SK-N-SH (cell line): ENCODE measurements around the gene SORL1.

Source experiments
- CHD2 ChIP-seq: fragments of 150-350 bp; IDR thresholded peaks from 2 replicates; pipeline ENCODE4 v1.6.1; 2018; ENCODE audit warnings: low read length; ENCODE audit not compliant: partially characterized antibody
- EP300 ChIP-seq, 2 experiments: IDR thresholded peaks; 2 replicates each; pipeline versions ENCODE4 v1.4.0 to v1.6.1; 2012; ENCODE audit warnings: borderline replicate concordance in 1 of 2, low read depth in 1 of 2, low read length in 1 of 2
- EZH2phosphoT487 ChIP-seq: fragments of 200-600 bp; sonication (generic); IDR thresholded peaks from 2 replicates; pipeline ENCODE4 v1.6.1; 2017; ENCODE audit warnings: low read depth, mixed run types, mild to moderate bottlenecking, antibody characterized with exemption, moderate library complexity, borderline replicate concordance
- FOXM1 ChIP-seq: IDR thresholded peaks from 2 replicates; pipeline ENCODE4 v1.4.0; 2012; ENCODE audit warnings: low read depth, mild to moderate bottlenecking
- GATA2 ChIP-seq: sonication (generic); formaldehyde crosslinking; IDR thresholded peaks from 2 replicates; pipeline ENCODE4 v1.5.0; 2020; ENCODE audit warnings: mild to moderate bottlenecking, missing genetic modification reagents
- MEF2A ChIP-seq: IDR thresholded peaks from 2 replicates; pipeline ENCODE4 v1.4.0; 2012; ENCODE audit warnings: low read depth, borderline replicate concordance
- POLR2AphosphoS5 ChIP-seq: IDR thresholded peaks from 2 replicates; pipeline ENCODE4 v1.6.1; 2012; ENCODE audit warnings: low read depth, low read length
- SMC3 ChIP-seq: IDR thresholded peaks from 2 replicates; pipeline ENCODE4 v1.6.1; 2012; ENCODE audit warnings: low read depth, low read length, improper control_type of control experiment
- TAF1 ChIP-seq: IDR thresholded peaks from 2 replicates; pipeline ENCODE4 v1.6.1; 2012; ENCODE audit warnings: low read depth, mild to moderate bottlenecking, low read length, moderate library complexity, borderline replicate concordance
- TEAD4 ChIP-seq: IDR thresholded peaks from 2 replicates; pipeline ENCODE4 v1.4.0; 2012; ENCODE audit warnings: mild to moderate bottlenecking, borderline replicate concordance; ENCODE audit not compliant: insufficient read depth
- TF ChIP-seq, protein P1 (sequence below): fragments of 200-600 bp; sonication (generic); IDR thresholded peaks from 2 replicates; pipeline ENCODE4 v1.6.1; 2017; ENCODE audit warnings: antibody characterized with exemption, mild to moderate bottlenecking, moderate library complexity
- TF ChIP-seq, protein P2 (sequence below): IDR thresholded peaks from 2 replicates; pipeline ENCODE4 v1.4.0; 2012; ENCODE audit warnings: low read depth
- TF ChIP-seq, protein P3 (sequence below): IDR thresholded peaks from 2 replicates; pipeline ENCODE4 v1.4.0; 2012; ENCODE audit warnings: low read depth, borderline replicate concordance

DNA sequence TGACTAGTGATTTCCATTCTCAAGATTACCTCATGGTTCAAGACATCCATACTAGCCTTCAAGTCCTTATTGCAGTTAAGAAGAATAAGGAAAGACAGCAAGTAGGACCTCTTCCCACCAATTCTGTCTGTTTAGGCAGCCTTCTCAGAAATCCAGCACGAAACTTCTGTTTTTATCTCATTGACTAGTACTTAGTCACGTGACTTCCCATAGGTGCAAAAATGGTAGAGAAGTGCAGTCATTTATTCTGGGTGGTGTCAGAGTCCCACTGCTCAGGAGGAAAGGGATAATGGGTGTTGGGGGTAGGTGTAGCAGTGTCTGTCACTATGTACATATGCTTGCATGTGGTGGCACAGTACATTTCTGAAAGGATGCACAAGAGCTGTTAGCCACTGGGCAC lies 58.3 kb downstream of the SORL1 start:
- TF ChIP-seq, protein P1, sequence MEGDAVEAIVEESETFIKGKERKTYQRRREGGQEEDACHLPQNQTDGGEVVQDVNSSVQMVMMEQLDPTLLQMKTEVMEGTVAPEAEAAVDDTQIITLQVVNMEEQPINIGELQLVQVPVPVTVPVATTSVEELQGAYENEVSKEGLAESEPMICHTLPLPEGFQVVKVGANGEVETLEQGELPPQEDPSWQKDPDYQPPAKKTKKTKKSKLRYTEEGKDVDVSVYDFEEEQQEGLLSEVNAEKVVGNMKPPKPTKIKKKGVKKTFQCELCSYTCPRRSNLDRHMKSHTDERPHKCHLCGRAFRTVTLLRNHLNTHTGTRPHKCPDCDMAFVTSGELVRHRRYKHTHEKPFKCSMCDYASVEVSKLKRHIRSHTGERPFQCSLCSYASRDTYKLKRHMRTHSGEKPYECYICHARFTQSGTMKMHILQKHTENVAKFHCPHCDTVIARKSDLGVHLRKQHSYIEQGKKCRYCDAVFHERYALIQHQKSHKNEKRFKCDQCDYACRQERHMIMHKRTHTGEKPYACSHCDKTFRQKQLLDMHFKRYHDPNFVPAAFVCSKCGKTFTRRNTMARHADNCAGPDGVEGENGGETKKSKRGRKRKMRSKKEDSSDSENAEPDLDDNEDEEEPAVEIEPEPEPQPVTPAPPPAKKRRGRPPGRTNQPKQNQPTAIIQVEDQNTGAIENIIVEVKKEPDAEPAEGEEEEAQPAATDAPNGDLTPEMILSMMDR, result no peak
- no peak for TF ChIP-seq FOXM1
- no peak for TF ChIP-seq CHD2
- TF ChIP-seq, protein P2, sequence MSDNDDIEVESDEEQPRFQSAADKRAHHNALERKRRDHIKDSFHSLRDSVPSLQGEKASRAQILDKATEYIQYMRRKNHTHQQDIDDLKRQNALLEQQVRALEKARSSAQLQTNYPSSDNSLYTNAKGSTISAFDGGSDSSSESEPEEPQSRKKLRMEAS, result no peak
- no peak for TF ChIP-seq EP300 (IDR thresholded peaks at IDR 0.05; ENCODE audit: borderline replicate concordance in 1 of 2, low read depth in 1 of 2, low read length in 1 of 2)
- no peak for TF ChIP-seq EZH2phosphoT487
- no peak for TF ChIP-seq SMC3
- TF ChIP-seq POLR2AphosphoS5, result no peak
- TF ChIP-seq GATA2, result no peak
- TF ChIP-seq TAF1, result no peak
- TF ChIP-seq TEAD4, result no peak
- TF ChIP-seq, protein P3, sequence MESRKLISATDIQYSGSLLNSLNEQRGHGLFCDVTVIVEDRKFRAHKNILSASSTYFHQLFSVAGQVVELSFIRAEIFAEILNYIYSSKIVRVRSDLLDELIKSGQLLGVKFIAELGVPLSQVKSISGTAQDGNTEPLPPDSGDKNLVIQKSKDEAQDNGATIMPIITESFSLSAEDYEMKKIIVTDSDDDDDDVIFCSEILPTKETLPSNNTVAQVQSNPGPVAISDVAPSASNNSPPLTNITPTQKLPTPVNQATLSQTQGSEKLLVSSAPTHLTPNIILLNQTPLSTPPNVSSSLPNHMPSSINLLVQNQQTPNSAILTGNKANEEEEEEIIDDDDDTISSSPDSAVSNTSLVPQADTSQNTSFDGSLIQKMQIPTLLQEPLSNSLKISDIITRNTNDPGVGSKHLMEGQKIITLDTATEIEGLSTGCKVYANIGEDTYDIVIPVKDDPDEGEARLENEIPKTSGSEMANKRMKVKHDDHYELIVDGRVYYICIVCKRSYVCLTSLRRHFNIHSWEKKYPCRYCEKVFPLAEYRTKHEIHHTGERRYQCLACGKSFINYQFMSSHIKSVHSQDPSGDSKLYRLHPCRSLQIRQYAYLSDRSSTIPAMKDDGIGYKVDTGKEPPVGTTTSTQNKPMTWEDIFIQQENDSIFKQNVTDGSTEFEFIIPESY, result no peak
- no peak for TF ChIP-seq MEF2A
